Peyer's patch (tissue), 4 donors: Measurements from ENCODE around the gene ALDH1L1. TPM values are rescaled to one million over a fixed set of nuclear protein-coding genes. Genes with fewer than 3 reads are reported as not detected.

Experiments
- DNase-seq, 3 donors: peaks; one replicate each; pipeline ENCODE4 v3.0.0-alpha.2; 2017 to 2019
- H3K27ac ChIP-seq, 4 donors: fragments of 200-600 bp; sonication (generic); one replicate each; pipeline ENCODE4 v1.5.1; 2016 to 2019
- H3K27me3 ChIP-seq, 2 donors: fragments of 200-600 bp; sonication (generic); one replicate each; pipeline ENCODE4 v1.5.1; 2019
- H3K36me3 ChIP-seq, 3 donors: fragments of 200-600 bp; sonication (generic); one replicate each; pipeline ENCODE4 v1.5.1; 2016 to 2019
- H3K4me1 ChIP-seq, 4 donors: fragments of 200-600 bp; sonication (generic); one replicate each; pipeline ENCODE4 v1.5.1; 2016 to 2019
- H3K4me3 ChIP-seq, 4 donors: fragments of 200-600 bp; sonication (generic); 1 replicate in 3 of 4; 2 replicates in 1 of 4; pipeline ENCODE4 v1.5.1; 2016 to 2019; ENCODE audit warnings: mild to moderate bottlenecking in 1 of 4
- H3K9me3 ChIP-seq, 4 donors: fragments of 200-600 bp; sonication (generic); one replicate each; pipeline ENCODE4 v1.5.1; 2016 to 2019; ENCODE audit warnings: mild to moderate bottlenecking in 1 of 4
- POLR2A ChIP-seq, 2 donors: fragments of 450-650 bp; IDR thresholded peaks; one replicate each; pipeline ENCODE4 v1.5.1; 2017; ENCODE audit warnings: antibody characterized with exemption in 2 of 2, mild to moderate bottlenecking in 2 of 2, moderate library complexity in 2 of 2
- total RNA-seq, 4 donors: library from RNA; depleted of rRNA; stranded (reverse); fragments of >200 nt; gene quantifications; one replicate each; pipeline ENCODE4 v1.1.0, GENCODE V29; 2016
- TF ChIP-seq, protein P1 (sequence below), 6 experiments: fragments of 450-650 bp in 4 of 6; fragments of 200-600 bp in 2 of 6; sonication (generic) in 1 of 6; IDR thresholded peaks; one replicate each; pipeline ENCODE4 v1.5.1; 2017 to 2019; ENCODE audit warnings: antibody characterized with exemption in 6 of 6, mild to moderate bottlenecking in 3 of 6, moderate library complexity in 1 of 6

Gene ALDH1L1
- total RNA-seq, 4 donors from 2014 or later, result 2.0 to 14.2 (median 4.6) TPM

DNA sequence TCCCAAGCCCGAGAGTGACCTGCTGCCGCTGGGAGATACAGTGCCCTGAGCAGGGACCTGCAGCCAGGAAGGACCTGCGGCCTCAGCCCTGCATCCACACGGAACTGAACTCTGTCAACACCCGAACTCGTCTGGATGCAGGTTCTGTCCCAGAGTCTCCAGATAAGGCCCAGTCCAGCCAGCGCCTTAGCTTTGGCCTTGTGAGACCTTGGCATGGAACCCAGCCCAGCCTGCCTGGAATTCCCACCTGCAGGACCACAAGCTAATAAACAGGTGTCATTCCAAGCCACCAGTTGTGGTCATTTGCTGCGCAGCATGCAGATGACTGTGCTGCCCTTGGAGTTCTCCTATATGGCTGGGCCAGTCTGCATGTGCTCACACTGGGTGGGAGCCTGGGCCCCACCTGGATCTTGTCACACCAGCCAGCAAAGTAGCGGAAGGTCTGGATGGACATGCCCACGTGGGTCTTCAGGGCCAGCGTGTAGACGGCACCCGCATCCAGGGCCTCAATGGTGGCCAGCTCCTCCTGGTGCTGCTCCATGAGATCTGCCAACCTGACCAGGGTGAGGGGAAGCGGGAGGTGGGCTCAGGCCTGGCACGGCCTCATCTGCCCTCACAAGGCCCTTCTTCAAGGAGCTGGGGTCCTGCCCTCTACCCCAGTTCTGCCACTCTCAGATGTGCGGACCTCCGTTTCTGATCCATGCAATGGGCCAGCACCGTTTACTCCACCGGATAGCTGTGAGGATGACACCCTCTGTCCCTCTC, 49.2 kb downstream of the ALDH1L1 start:
- no peak overlapping the region for H3K27ac ChIP-seq
- no peak overlapping the region for H3K4me3 ChIP-seq
- no peak for TF ChIP-seq POLR2A (IDR thresholded peaks at IDR 0.05)
- TF ChIP-seq, protein P1, sequence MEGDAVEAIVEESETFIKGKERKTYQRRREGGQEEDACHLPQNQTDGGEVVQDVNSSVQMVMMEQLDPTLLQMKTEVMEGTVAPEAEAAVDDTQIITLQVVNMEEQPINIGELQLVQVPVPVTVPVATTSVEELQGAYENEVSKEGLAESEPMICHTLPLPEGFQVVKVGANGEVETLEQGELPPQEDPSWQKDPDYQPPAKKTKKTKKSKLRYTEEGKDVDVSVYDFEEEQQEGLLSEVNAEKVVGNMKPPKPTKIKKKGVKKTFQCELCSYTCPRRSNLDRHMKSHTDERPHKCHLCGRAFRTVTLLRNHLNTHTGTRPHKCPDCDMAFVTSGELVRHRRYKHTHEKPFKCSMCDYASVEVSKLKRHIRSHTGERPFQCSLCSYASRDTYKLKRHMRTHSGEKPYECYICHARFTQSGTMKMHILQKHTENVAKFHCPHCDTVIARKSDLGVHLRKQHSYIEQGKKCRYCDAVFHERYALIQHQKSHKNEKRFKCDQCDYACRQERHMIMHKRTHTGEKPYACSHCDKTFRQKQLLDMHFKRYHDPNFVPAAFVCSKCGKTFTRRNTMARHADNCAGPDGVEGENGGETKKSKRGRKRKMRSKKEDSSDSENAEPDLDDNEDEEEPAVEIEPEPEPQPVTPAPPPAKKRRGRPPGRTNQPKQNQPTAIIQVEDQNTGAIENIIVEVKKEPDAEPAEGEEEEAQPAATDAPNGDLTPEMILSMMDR (IDR thresholded peaks at IDR 0.05), result no peak
- no peaks in the 10 kb centered on the region for H3K9me3 ChIP-seq
- H3K4me1 ChIP-seq, result no peaks in the 10 kb centered on the region
- peak in 2 of 3 donors; percentile 30 to 34 for DNase-seq
- H3K36me3 ChIP-seq, result no peaks in the 10 kb centered on the region
- no peaks in the 10 kb centered on the region for H3K27me3 ChIP-seq

DNA sequence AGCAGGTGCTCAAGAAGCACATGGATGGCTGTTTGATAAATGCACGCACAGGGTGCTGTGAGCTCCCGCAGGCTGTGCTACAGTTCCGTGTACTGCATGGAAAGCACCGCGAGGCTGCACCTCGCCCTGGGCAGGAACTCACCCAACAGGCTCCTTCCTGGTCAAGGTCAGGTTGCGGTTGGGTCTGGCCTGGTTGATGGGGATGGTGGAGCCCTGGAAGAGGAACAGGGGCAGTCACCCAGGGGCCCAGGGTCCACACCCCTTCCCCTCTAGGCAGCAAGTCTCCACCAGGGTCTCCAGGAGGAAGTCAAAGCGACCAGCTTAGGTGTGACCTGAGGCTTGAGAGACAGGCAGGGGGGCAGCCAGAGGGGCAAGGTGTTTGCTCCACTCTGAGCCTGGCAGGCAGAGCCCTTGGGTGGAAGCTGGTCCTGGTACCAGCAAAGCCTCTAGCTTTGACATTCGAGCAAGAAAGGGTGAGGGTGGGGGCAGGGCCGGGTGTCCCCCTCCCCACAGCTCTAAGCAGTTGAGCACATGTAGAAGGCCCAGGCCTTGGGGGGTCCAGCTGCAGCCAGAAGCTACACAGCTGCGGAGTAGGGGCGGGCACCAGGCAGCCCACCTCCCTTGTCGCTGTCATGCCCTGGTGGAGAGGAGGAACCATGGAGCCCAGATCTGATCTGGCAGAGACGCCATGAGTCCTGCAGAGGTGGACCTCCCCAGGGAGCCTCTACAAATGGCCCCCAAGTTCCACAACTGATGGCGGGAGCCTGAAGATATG, 50.1 kb downstream of the ALDH1L1 start:
- no peak overlapping the region for H3K27ac ChIP-seq
- H3K36me3 ChIP-seq, result no peaks in the 10 kb centered on the region
- H3K9me3 ChIP-seq, result no peaks in the 10 kb centered on the region
- no peaks in the 10 kb centered on the region for H3K27me3 ChIP-seq
- TF ChIP-seq POLR2A (IDR thresholded peaks at IDR 0.05), result no peak
- TF ChIP-seq, protein P1 (IDR thresholded peaks at IDR 0.05), result no peak
- H3K4me1 ChIP-seq, result no peaks in the 10 kb centered on the region
- no peak overlapping the region for H3K4me3 ChIP-seq
- DNase-seq, result peak in 1 of 3 donors; percentile 41

DNA sequence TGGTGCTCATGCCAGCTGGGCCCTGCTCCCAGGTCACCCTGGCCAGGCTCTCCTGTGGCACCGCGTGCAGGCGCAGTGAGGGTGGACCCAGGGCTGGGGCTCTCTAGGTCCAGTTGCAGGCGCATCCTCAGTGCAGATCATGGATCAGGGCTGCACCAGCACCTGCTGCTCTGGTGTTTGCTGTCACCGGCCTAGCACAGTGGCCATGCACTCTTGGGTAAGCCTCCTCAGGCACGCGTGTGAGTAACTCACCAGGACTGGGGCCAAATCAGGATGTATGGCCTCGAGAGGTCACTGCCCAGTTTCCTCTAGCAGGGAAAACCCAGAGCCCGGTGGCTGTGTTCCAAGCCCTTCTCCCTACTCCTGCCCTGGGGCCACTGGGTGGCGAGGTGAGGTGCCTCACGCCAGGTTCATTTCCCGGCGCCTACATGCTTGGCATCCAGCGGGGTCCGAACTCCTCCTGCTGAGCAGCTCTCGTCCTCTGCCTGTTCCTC, 50.9 kb downstream of the ALDH1L1 start:
- Histone ChIP-seq H3K27me3 (no peaks in the 10 kb centered on the region), H3K36me3 (no peaks in the 10 kb centered on the region), H3K9me3 (no peaks in the 10 kb centered on the region), H3K4me1 (no peaks in the 10 kb centered on the region), H3K4me3 (no peak overlapping the region), H3K27ac (no peak overlapping the region)
- no peak for TF ChIP-seq POLR2A (IDR thresholded peaks at IDR 0.05)
- TF ChIP-seq, protein P1 (IDR thresholded peaks at IDR 0.05), result no peak
- DNase-seq, result peak in 2 of 3 donors; percentile 43 to 44

DNA sequence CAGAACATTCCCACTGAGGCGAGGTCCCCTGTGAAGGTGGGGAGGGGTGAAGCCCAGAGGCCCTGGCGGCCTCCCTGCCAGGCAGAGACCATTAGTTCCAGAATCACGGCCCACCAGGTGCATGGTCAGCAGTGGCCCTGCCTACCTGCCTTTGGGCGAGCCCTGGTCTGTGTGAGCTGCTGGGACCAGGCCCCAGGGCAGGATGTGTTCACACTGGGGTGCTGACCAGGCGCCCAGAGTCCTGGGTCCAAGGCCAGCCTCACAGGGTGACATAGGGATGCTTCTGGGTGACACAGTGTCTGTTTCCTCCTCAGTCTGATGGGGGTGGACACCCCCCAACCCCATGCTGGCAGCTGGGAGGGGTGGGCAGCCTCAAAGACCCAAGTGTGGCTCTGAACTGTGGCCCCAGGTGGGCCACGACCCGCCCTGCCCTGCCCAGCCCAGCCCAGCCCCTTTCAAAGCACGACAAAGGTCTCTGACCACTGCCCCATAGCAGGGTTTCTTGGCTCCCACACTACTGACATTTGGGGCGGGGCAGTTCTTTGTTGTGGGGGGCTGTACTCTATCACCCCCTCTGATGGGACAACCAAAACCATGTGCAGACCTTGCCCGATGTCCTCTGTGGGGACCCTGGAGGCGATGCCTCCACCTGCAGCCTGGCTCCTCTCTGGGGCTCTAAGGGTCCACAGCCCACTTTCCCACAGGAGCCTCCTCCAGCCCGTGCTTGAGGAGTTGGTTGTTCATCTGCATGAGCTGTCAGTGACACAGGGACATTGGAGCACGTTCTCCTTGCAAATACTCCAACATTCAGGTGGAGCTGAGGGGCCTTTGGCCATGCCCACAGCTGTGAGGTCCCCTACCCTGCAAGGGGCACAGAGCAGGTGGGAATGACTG, 51.6 kb downstream of the ALDH1L1 start:
- Histone ChIP-seq H3K9me3 (no peaks in the 10 kb centered on the region), H3K27ac (no peak overlapping the region), H3K4me3 (no peak overlapping the region), H3K27me3 (no peaks in the 10 kb centered on the region), H3K4me1 (no peaks in the 10 kb centered on the region), H3K36me3 (no peaks in the 10 kb centered on the region)
- peak in 1 of 3 donors; percentile 30 for DNase-seq
- TF ChIP-seq, protein P1 (IDR thresholded peaks at IDR 0.05), result no peak
- no peak for TF ChIP-seq POLR2A (IDR thresholded peaks at IDR 0.05)

DNA sequence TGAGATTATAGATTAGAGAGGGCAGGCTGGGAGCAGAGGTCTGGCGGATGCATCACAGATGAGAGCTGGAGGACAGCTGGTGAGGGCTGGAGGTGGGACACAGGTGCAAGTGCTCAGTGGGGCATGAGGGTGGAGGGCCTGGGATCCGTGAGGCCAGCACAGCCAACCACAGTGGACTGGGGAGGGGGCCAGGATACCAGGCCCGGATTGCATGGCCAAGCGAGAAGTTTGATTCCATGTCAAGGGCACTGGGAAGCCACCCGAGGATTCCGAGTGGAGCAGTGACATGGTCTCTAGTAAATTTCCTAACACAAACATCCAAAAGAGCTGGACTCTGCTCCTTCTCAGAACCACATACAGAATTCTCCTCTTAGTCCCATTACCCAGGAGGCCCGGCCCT, 52.5 kb downstream of the ALDH1L1 start:
- Histone ChIP-seq H3K4me1 (no peaks in the 10 kb centered on the region), H3K9me3 (no peaks in the 10 kb centered on the region), H3K4me3 (no peak overlapping the region), H3K27me3 (no peaks in the 10 kb centered on the region), H3K36me3 (no peaks in the 10 kb centered on the region), H3K27ac (no peak overlapping the region)
- TF ChIP-seq POLR2A (IDR thresholded peaks at IDR 0.05), result no peak
- TF ChIP-seq, protein P1 (IDR thresholded peaks at IDR 0.05), result no peak
- DNase-seq, result peak in 1 of 3 donors; percentile 26
